Measurements from ENCODE around the gene SRD5A1. TPM values are rescaled to one million over a fixed set of nuclear protein-coding genes. Genes with fewer than 3 reads are reported as not detected.

Gene SRD5A1
- total and polyA plus RNA-seq, 2 of the 8 experiments (the other 6 are each of a cell fraction or from before 2014, with no cell fraction given) = 34.7 to 42.4 TPM

DNA sequence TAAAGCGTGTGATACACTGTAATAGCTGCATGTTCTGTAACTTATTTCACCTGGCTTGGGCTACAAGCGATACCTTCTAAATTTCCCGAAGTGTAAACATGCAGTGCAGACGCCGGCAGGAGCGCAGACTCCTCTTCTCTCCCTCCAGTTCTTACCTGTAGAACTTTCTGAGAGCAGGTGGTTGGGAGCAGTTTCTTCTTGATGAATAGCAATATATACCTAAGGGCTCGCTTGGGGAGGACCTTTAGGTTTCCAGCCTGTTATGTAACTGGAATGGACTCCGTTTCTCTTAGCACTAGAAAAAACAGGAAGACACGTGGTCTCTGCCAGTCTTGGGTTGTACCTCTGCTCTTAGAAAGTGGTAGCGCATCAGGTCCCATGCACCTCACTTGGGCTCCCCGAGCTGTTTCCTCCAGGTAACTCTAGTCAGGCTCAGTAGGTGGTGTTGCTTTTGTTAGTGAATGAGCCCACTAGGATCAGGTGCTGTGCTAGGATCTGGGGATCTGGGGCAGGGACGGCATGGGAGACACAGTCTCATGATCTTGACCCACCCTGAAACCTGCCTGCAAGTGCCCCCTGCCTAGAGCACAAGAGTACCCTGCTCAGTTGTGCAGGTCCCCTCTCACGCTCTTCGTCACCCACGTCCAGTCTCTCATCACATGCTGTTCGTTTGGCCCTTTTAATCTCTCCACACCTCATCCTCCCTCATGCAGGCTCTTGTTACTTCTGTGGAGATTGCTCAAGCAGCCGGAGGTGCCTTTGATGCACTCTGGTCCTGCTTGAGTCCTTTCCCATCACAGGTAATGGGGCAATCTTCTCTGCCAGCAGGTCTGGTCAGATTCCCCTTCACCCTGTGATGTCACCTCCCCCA, 82.8 kb downstream of the SRD5A1 start:
- H3K79me2 ChIP-seq (ENCODE audit: control insufficient read depth in 1 of 2, insufficient read depth in 2 of 2, low read length in 2 of 2) = peaks cover 14 to 63% of the 10 kb centered on the region in 2 experiments
- no peak overlapping the region for H3K14ac ChIP-seq (ENCODE audit: insufficient read length)
- H2BK5ac ChIP-seq (ENCODE audit: low read depth, low read length) = no peak overlapping the region; the same call in 1 of the 2 replicates
- no peak overlapping the region for H2BK20ac ChIP-seq (ENCODE audit: low read length)
- H2BK15ac ChIP-seq (ENCODE audit: low read length) = 0 out of 2 replicates have a peak overlapping the region, but pooled peaks have one; percentile 29
- POLR2A ChIA-PET (ENCODE audit: partially characterized antibody) = interaction anchor here (2.5 kb wide), 1 partner anchor 11 kb away, joined by 6 read pairs; no protein-coding TSS in a partner anchor
- no peak overlapping the region for H2AFZ ChIP-seq (ENCODE audit: low read length)
- FAIRE-seq = no peak
- peaks cover 0 to 2% (median 0%) of the 10 kb centered on the region in 4 experiments; a peak in 3 of 7 replicates for H3K27me3 ChIP-seq (replicated peaks in 1 of 4; ENCODE audit: control insufficient read depth in 3 of 4, extremely low read depth in 1 of 4, insufficient read depth in 3 of 4, low read length in 3 of 4)
- no peak overlapping the region for H3K18ac ChIP-seq (ENCODE audit: extremely low read depth, low read length)
- H2BK12ac ChIP-seq (ENCODE audit: low read depth, low read length) = no peak overlapping the region
- no peak overlapping the region for H3K27ac ChIP-seq (ENCODE audit: low read depth, low read length)
- no peak overlapping the region for H4K91ac ChIP-seq (replicated peaks; ENCODE audit: insufficient read length, low read length)
- no peaks in the 10 kb centered on the region for H3K36me3 ChIP-seq (ENCODE audit: control insufficient read depth in 2 of 4, insufficient read depth in 4 of 4, low read length in 3 of 4)
- H3K56ac ChIP-seq (replicated peaks; ENCODE audit: insufficient read length, low read depth, low read length) = no peak overlapping the region
- H3K9me3 ChIP-seq (ENCODE audit: insufficient read depth in 2 of 2, low read depth in 1 of 2, low read length in 1 of 2) = no peaks in the 10 kb centered on the region
- H3K23ac ChIP-seq (ENCODE audit: insufficient read length) = no peak overlapping the region
- H3K4me3 ChIP-seq (ENCODE audit: extremely low read depth in 1 of 4, insufficient read depth in 2 of 4, low read depth in 3 of 4, low read length in 4 of 4) = peak overlapping the region; percentile 49 to 84 (median 59); a peak in 5 of 8 replicates
- H3K9ac ChIP-seq (replicated peaks in 1 of 4; ENCODE audit: extremely low read depth in 1 of 4, low read depth in 3 of 4, low read length in 3 of 4) = peak overlapping the region in 1 of 4 experiments; percentile 26; a peak in 1 of 7 replicates
- no peak overlapping the region for H4K8ac ChIP-seq (ENCODE audit: extremely low read depth, insufficient read depth, low read length)
- H3K4me2 ChIP-seq (ENCODE audit: insufficient read depth in 1 of 2, low read depth in 2 of 2, low read length in 2 of 2) = peak overlapping the region; percentile 86 to 87
- DNase-seq (ENCODE audit: low read depth in 1 of 2, low spot score in 2 of 2) = no peak
- no peak overlapping the region for H3K4ac ChIP-seq (replicated peaks; ENCODE audit: insufficient read length, low read depth, low read length)
- H4K20me1 ChIP-seq (replicated peaks in 1 of 2; ENCODE audit: control insufficient read depth in 1 of 2, insufficient read depth in 2 of 2, low read length in 2 of 2) = peaks cover 22 to 47% of the 10 kb centered on the region in 2 experiments
- no peak overlapping the region for H2AK5ac ChIP-seq (ENCODE audit: low read depth, low read length)
- CTCF ChIA-PET (ENCODE audit: partially characterized antibody) = interaction anchor here (3.7 kb wide), 1 partner anchor 30 kb away, joined by 15 read pairs; no protein-coding TSS in a partner anchor
- H2BK120ac ChIP-seq (replicated peaks; ENCODE audit: low read depth, low read length) = no peak overlapping the region
- H3K79me1 ChIP-seq (ENCODE audit: low read depth, low read length) = peaks cover 28% of the 10 kb centered on the region
- H4K5ac ChIP-seq (ENCODE audit: insufficient read length, low read depth, low read length) = no peak overlapping the region
- peaks cover 10% of the 10 kb centered on the region for H3K23me2 ChIP-seq (ENCODE audit: low read depth, low read length)
- WGBS, 2 experiments (ENCODE audit: extremely low coverage in 1 of 2, insufficient coverage in 1 of 2, insufficient read length in 1 of 2, insufficient replicate concordance in 2 of 2, low coverage in 1 of 2, low lambda C conversion rate in 2 of 2, missing lambda C conversion rate in 1 of 2) = 90% methylated on average over 16 of the region's 17 CpGs; no CpG with 5 or more reads in 1 of the 2 experiments
- H3K4me1 ChIP-seq (replicated peaks in 1 of 4; ENCODE audit: control insufficient read depth in 3 of 4, insufficient read depth in 4 of 4, low read length in 3 of 4) = peaks cover 0 to 17% (median 6%) of the 10 kb centered on the region in 4 experiments; a peak in 5 of 7 replicates
- no peak for TF ChIP-seq CREB1 (IDR thresholded peaks at IDR 0.05)
- no peak for TF ChIP-seq SRF (IDR thresholded peaks at IDR 0.05; ENCODE audit: low read depth, low read length)

All from H1 (cell line).